SW 1271 (cell line): Measurements from ENCODE around the gene TCN2.
"Not testable (repeated sequence)": the region's sequence is repeated elsewhere in the genome, so short reads cannot be mapped to it uniquely, and the experiment has no call there.

ENCODE experiments used
- DNase-seq, 2 experiments: peaks; one replicate each; lab custom pipeline; 2025; lab: John Stamatoyannopoulos, UW

The TCN2 gene

DNA sequence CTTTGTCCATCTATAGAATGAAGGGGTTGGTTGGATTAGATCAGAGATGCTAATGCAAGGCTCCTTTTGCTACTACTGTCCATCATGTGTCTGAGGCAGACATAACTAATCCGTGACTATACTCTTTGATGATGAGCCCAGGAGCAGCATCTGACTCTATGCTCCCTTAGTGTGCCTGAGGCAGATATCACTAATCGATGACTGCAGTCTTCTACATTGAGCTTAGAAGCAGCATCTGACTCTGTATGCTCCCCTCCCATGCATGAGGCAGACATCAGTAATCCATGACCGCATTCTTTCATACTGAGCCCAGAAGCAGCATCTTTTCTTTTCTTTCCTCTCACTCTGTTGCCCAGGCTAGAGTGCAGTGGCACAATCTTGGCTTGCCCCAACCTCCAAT is 4.2 kb downstream of the TCN2 start:
- DNase-seq = no peak

DNA sequence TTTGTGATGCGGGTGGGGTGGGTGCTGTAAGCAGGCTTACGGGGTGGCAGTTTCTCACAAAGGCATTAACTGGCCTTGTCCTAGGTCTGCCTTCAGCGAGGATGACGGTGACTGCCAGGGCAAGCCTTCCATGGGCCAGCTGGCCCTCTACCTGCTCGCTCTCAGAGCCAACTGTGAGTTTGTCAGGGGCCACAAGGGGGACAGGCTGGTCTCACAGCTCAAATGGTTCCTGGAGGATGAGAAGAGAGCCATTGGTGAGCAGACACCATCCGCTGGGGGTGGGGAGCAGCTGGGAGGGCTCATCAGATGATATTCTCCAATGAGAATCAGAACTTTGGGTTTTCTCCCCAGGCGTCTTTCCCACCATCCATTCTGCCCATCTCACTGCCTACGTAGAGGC is 5.8 kb downstream of the TCN2 start:
- no peak for DNase-seq

DNA sequence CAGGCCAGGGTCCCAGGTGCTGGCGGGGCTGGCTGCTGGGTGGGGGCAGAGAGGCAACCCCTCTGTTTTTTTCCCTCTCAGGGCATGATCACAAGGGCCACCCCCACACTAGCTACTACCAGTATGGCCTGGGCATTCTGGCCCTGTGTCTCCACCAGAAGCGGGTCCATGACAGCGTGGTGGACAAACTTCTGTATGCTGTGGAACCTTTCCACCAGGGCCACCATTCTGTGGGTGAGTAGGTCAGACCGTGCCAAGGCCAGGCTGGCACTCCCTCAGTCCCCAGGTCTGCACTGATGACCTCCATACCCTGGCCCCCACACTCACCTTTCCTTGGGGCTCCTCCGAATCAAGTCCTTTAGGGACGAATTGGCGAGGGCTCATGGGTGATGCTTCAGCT is 7.3 kb downstream of the TCN2 start:
- DNase-seq = no peak

DNA sequence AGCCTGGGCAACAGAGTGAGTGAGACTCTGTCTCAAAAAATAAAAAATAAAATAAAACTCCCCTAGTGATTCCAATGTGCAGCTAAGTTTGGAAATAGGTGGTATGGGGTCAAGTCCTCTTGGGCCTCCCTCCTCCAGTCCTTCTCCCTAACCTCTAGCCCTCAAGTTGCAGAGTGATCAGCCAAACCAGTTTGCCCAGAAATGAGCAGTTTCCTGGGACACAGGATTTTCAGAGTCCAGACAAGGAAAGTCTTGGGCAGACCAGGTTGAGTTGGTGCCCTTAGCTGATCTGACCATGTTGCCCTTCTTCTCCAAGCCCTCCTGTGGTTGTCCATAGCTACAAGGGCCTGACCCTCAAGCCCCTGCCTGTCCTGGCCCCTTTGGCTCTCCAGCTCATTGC is 7.9 kb downstream of the TCN2 start:
- DNase-seq = no peak

- DNase-seq = no peak
Observed at GRCh38 chr22:30615543-30615954, 8.6 kb downstream of the TCN2 start.

- no peak for DNase-seq
Observed at GRCh38 chr22:30617819-30618218, 10.8 kb downstream of the TCN2 start.

DNA sequence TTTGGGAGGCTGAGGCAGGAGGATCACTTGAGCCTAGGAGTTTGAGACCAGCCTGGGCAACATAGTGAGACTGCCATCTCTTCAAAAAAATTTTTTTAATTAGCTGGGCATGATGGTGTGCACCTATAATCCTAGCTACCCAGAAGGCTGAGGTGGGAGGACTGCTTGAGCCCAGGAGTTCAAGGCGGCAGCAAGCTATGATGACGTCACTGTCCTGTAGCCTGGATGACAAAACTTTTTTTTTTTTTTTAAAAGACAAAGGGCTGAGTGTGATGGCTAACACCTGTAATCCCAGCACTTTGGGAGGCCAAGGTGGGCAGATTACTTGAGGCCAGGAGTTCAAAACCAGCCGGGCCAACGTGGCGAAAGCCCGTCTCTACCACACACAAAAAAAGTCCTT is 12.9 kb downstream of the TCN2 start:
- not testable (repeated sequence) for DNase-seq

- no peak for DNase-seq
Observed at GRCh38 chr22:30626413-30626812, 19.4 kb downstream of the TCN2 start.

GRCh38 chr22:30627471-30627870 is 20.5 kb downstream of the TCN2 start:
- DNase-seq = no peak

DNA sequence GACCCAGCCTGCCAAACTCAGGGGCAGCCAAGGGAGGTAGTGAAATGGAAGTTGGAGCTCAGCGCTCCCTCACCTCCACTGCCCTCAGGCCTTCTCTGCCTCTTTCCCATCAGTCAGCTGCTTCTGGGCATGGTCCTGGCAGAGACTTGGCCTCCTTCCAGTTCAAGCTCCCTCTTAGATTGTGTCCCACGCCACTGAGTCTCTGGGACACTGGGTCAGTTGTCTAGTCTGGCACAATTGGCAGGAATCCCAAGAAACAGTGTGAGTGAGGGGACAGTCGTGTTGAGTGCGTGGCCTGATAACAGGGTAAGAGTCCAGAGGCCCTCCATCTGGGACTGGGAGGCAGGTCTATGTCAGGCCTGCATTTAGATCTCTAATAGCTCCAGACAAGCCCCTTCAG is 21.5 kb downstream of the TCN2 start:
- no peak for DNase-seq

DNA sequence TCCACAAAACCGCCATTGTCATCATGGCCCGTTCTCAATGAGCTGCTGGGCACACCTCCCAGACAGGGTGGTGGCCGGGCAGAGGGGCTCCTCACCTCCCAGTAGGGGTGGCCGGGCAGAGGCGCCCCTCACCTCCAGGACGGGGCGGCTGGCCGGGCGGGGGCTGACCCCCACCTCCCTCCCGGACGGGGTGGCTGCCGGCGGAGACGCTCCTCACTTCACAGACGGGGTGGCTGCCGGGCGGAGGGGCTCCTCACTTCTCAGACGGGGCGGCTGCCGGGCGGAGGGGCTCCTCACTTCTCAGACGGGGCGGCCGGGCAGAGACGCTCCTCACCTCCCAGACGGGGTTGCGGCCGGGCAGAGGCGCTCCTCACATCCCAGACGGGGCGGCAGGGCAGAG is 24.5 kb downstream of the TCN2 start:
- not testable (repeated sequence) for DNase-seq

- DNase-seq = peak; percentile 70 to 76
Observed at GRCh38 chr22:30634471-30635233, 27.7 kb downstream of the TCN2 start.

GRCh38 chr22:30635273-30636225 is 28.6 kb downstream of the TCN2 start, which contains the start of gene SLC35E4:
Gene SLC35E4, plus strand, starts transcription at chr22:30635781. Its CDS starts 670 bp downstream, at chr22:30636451.
- DNase-seq = peak; percentile 46 to 83

GRCh38 chr22:30636226-30637077 is 29.5 kb downstream of the TCN2 start:
- DNase-seq = peak in 1 of 2 experiments; percentile 14

- no peak for DNase-seq
Observed at GRCh38 chr22:30637701-30638114, 30.7 kb downstream of the TCN2 start.

DNA sequence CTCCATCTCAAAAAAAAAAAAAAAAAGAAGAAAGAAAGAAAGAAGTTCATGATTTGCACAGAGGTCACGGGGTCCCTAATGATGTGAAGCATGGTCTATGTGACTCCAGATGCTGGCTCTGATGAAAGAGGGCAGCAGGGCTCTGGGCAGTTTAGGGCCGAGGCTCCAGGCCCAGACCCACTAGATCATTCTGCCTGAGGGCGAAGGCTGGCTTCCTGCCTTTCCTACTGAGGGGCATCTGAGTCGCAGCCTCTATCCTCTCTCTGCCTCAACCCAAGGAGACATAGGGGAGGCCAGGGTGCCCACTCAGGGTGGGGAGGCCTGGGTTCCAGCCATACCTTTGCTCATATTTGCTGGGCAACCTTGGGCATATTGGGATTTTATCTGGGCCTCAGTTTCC is 33.4 kb downstream of the TCN2 start:
- DNase-seq = no peak

GRCh38 chr22:30640839-30641430 is 34.0 kb downstream of the TCN2 start:
- DNase-seq = no peak

- no peak for DNase-seq
Observed at GRCh38 chr22:30643055-30643875, 36.3 kb downstream of the TCN2 start.

DNA sequence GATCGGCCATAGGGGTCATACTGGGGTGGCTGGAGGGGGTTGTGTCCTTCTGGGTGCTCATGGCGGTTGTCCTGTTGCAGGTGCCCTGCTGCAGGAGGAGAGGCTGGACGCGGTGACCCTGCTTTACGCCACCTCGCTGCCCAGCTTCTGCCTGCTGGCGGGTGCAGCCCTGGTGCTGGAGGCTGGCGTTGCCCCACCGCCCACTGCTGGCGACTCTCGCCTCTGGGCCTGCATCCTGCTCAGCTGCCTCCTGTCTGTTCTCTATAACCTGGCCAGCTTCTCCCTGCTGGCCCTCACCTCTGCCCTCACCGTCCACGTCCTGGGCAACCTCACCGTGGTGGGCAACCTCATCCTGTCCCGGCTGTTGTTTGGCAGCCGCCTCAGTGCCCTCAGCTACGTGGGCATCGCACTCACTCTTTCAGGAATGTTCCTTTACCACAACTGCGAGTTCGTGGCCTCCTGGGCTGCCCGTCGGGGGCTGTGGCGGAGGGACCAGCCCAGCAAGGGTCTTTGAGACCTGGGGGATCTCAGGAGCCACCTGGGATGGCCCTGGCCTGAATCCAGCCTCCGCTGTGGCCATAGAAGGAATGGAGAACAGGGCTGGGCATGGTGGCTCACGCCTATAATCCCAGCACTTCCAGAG is 39.7 kb downstream of the TCN2 start:
- DNase-seq = no peak

DNA sequence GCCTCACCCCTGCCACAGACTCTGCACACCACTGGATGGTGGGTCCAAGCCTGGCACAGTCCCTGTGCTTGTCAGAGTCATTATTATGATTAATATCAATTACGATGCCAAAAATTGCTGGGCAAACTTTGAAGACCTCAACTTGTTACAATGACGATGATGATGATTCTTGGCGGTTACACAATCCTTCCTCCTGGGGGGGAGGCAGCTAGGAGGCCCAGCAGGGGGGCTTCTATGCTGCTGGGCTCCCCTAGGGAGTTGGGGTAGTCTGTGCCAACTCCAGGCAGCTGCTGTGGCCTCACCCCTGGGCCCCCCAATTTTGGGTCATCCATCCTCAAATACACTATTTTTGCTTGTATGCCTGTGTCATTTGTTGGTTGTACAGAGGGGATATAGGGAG is 40.6 kb downstream of the TCN2 start:
- DNase-seq = no peak
